ENCODE data around the gene CLCN1. TPM values are rescaled to one million over a fixed set of nuclear protein-coding genes. Genes with fewer than 3 reads are reported as not detected.

CLCN1 gene
- total RNA-seq, 1 donor from 2014 or later, result not detected

DNA sequence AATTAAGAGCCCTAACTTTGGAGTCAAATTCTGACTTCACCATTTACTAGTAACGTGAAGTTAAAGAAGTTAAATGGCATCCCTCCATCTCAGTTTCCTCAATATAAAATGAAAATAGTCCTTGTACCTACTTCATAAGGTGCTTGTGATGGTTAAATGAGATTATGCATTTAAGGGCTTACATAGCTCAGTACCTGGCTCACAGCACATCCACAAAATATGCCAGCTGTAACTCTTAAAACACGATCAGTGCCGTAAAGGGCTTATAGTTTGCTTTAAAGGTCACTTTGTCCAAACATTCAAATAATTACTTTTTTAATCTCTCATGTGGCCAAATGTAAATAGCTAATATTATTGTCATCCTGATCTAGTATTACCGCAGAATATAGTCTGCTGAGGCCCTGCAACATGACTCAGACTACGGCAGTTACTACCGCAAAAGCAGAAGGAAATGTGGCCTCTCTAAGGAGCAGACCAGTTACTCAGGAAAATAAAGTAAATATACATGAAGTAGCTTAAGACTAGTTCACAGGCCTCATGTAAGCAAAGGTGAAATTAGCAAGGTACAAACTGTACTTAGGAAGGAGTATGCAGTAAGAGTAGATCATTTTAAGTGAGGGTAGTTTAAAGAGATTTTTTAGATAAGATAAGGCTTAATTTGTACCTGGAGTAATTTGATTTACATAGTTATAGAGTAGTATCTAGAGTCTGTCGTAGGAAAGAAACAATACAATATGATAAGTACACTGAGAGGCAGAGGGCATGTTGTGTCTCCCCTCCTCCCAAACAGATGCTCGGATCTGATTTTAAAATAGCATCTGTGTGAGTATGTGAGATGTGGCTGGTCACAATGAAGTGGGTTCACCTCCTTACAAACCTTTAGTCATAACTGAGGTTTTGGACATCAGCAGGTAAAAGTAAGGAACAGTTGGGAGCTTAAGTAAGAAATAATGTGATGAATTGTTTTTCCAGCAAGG lies 14.7 kb upstream of the CLCN1 start:
- Histone ChIP-seq H3K4me2 (no peak overlapping the region), H3K79me2 (ENCODE audit: low read depth) (no peaks in the 10 kb centered on the region), H3K36me3 (peaks cover 47% of the 10 kb centered on the region), H3F3A (ENCODE audit: low read depth) (peaks cover 16% of the 10 kb centered on the region), H3K27me3 (no peaks in the 10 kb centered on the region), H3K4me1 (no peaks in the 10 kb centered on the region), H2AFZ (replicated peaks) (no peak overlapping the region), H3K9ac (no peak overlapping the region), H4K20me1 (ENCODE audit: low read depth) (peaks cover 13% of the 10 kb centered on the region), H3K4me3 (no peak overlapping the region), H3K27ac (no peak overlapping the region), H3K9me3 (ENCODE audit: low read depth) (no peaks in the 10 kb centered on the region)
- H3K4me3 Mint-ChIP-seq, result no peak overlapping the region
- TF ChIP-seq EZH2phosphoT487 (IDR thresholded peaks at IDR 0.05), result no peak
- peaks cover 74% of the 10 kb centered on the region for H3K36me3 Mint-ChIP-seq
- no peaks in the 10 kb centered on the region for H3K27me3 Mint-ChIP-seq (ENCODE audit: insufficient read depth, low read depth)
- no peak for DNase-seq (ENCODE audit: low spot score)
- H3K27ac Mint-ChIP-seq, result no peak overlapping the region
- no peaks in the 10 kb centered on the region for H3K9me3 Mint-ChIP-seq
- no peaks in the 10 kb centered on the region for H3K4me1 Mint-ChIP-seq

DNA sequence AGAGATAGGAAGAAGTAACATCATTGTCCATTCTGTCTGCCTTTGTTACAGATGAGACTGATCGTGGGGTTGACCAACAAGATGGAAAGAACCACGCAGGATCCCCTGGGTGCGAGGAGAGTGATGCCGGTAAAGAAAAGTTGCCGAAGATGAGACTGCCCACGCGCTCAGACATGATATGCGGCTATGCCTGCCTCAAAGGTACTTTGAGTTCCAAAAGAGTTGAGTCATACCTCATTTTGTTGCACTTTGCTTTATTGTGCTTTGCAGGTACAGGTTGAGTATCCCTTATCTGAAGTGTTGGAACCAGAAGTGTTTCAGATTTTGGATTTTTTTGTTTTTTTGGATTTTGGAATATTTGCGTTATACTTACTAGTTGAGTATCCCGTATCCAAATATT lies 12.2 kb upstream of the CLCN1 start:
- Histone ChIP-seq H2AFZ (replicated peaks) (no peak overlapping the region), H3K9me3 (ENCODE audit: low read depth) (no peaks in the 10 kb centered on the region), H3K36me3 (peaks cover 35% of the 10 kb centered on the region), H3K27me3 (no peaks in the 10 kb centered on the region), H3K4me1 (no peaks in the 10 kb centered on the region), H4K20me1 (ENCODE audit: low read depth) (peaks cover 10% of the 10 kb centered on the region), H3K79me2 (ENCODE audit: low read depth) (no peaks in the 10 kb centered on the region), H3K4me3 (no peak overlapping the region), H3K27ac (no peak overlapping the region), H3K4me2 (no peak overlapping the region), H3K9ac (no peak overlapping the region), H3F3A (ENCODE audit: low read depth) (peaks cover 16% of the 10 kb centered on the region)
- Mint-ChIP-seq H3K27ac (no peak overlapping the region), H3K9me3 (no peaks in the 10 kb centered on the region), H3K4me1 (no peaks in the 10 kb centered on the region), H3K27me3 (ENCODE audit: insufficient read depth, low read depth) (no peaks in the 10 kb centered on the region), H3K4me3 (no peak overlapping the region), H3K36me3 (peaks cover 75% of the 10 kb centered on the region)
- TF ChIP-seq, protein P1, sequence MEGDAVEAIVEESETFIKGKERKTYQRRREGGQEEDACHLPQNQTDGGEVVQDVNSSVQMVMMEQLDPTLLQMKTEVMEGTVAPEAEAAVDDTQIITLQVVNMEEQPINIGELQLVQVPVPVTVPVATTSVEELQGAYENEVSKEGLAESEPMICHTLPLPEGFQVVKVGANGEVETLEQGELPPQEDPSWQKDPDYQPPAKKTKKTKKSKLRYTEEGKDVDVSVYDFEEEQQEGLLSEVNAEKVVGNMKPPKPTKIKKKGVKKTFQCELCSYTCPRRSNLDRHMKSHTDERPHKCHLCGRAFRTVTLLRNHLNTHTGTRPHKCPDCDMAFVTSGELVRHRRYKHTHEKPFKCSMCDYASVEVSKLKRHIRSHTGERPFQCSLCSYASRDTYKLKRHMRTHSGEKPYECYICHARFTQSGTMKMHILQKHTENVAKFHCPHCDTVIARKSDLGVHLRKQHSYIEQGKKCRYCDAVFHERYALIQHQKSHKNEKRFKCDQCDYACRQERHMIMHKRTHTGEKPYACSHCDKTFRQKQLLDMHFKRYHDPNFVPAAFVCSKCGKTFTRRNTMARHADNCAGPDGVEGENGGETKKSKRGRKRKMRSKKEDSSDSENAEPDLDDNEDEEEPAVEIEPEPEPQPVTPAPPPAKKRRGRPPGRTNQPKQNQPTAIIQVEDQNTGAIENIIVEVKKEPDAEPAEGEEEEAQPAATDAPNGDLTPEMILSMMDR (IDR thresholded peaks at IDR 0.05), result no peak
- no peak for TF ChIP-seq EZH2phosphoT487 (IDR thresholded peaks at IDR 0.05)
- no peak for TF ChIP-seq EZH2 (IDR thresholded peaks at IDR 0.05)
- DNase-seq (ENCODE audit: low spot score), result no peak

DNA sequence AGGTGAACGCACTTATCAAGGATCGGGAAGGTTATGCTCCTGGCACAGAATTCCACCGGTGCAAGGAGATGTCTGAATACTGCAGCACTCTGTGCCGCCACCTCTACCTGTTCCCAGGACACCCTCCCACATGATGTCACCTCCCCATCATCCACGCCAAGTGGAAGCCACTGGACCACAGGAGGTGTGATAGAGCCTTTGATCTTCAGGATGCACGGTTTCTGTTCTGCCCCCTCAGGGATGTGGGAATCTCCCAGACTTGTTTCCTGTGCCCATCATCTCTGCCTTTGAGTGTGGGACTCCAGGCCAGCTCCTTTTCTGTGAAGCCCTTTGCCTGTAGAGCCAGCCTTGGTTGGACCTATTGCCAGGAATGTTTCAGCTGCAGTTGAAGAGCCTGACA lies 11.0 kb upstream of the CLCN1 start:
- H3K36me3 ChIP-seq, result peaks cover 35% of the 10 kb centered on the region
- H3K27me3 Mint-ChIP-seq (ENCODE audit: insufficient read depth, low read depth), result no peaks in the 10 kb centered on the region
- TF ChIP-seq EZH2 (IDR thresholded peaks at IDR 0.05), result no peak
- TF ChIP-seq, protein P1 (IDR thresholded peaks at IDR 0.05), result no peak
- TF ChIP-seq EZH2phosphoT487 (IDR thresholded peaks at IDR 0.05), result no peak

More for the DNA sequence above, 11.0 kb upstream of the CLCN1 start:
- Histone ChIP-seq H3K4me3 (no peak overlapping the region), H3K27me3 (no peaks in the 10 kb centered on the region), H3K27ac (no peak overlapping the region), H2AFZ (replicated peaks) (no peak overlapping the region), H3K9me3 (ENCODE audit: low read depth) (no peaks in the 10 kb centered on the region), H3K79me2 (ENCODE audit: low read depth) (no peaks in the 10 kb centered on the region), H3K4me1 (no peaks in the 10 kb centered on the region), H3F3A (ENCODE audit: low read depth) (peaks cover 6% of the 10 kb centered on the region), H3K9ac (no peak overlapping the region), H3K4me2 (no peak overlapping the region), H4K20me1 (ENCODE audit: low read depth) (peaks cover 10% of the 10 kb centered on the region)
- no peaks in the 10 kb centered on the region for H3K9me3 Mint-ChIP-seq
- H3K36me3 Mint-ChIP-seq, result peaks cover 77% of the 10 kb centered on the region
- H3K4me1 Mint-ChIP-seq, result no peaks in the 10 kb centered on the region
- no peak overlapping the region for H3K4me3 Mint-ChIP-seq
- no peak for DNase-seq (ENCODE audit: low spot score)
- no peak overlapping the region for H3K27ac Mint-ChIP-seq
